GM21367 (cell line): Measurements from ENCODE around the gene MYH7.
"Not testable (repeated sequence)": the region's sequence is repeated elsewhere in the genome, so short reads cannot be mapped to it uniquely, and the experiment has no call there.

Source experiments
- ATAC-seq: cut with Tn5 transposase; IDR thresholded peaks from one replicate; pipeline ENCODE4 v1.9.1; 2021; ENCODE audit not compliant: unreplicated experiment

Gene MYH7

DNA sequence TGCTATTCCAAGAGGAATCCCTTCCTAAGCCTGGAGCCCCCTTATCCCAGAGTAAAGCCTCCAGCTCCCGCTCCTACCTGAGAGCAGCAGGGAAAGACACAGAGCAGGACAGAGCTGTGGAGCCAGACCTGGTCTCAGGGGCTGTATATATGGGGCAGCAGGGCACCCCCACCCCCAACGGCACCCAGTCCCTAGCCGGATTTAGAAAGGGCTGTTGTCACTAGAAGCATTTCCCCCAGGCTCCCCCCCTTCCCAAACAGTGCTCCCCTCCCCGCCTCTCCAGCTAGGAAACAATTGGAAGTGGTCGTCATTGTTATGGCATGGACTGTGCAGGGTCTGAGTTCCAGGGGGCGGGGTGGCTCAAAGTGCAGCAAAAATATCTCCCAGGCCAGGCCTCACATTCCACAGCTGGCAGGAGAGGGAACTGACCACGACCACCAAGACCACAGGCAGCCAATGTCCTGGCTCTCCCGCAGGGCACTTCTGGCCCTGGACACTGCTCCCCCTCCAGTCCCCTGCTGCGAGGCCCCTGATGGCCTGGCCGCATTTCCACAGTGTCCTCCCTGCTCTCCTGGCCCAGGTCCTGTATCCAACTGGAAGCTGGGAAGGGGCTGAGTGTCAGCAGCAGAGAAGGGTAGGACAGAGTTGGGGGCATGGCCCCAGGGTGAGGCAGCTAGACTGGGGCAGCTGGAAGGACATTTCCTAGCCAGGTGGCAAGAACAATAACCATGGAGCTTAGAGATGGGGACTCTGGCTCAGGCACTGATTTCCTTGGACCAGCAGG lies at the start of gene MYH7:
TSS of gene MYH7 (minus strand) at position 118 of the 784 bp plus-strand sequence. CDS start 1,928 bp downstream, outside the sequence.
- ATAC-seq = no peak

- ATAC-seq = no peak
Measured at GRCh38 chr14:23483236-23483854, 47.9 kb upstream of the MYH7 start.

DNA sequence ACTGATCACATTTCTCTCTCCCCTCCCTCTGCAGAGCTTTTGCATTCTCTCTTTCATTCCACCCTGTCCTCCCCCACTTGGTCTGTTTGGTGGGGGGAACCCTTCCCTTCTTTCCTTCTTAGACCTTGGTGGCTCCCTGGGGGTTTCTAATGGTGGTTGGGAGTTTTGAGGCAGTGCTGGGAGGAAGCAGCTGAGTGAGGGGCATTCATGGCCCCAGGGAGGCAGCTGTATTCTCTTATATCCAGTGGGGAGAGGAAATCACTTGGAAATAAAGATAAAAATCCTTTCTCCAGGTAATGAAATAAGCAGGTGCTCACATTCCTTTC lies 47.3 kb upstream of the MYH7 start:
- no peak for ATAC-seq

DNA sequence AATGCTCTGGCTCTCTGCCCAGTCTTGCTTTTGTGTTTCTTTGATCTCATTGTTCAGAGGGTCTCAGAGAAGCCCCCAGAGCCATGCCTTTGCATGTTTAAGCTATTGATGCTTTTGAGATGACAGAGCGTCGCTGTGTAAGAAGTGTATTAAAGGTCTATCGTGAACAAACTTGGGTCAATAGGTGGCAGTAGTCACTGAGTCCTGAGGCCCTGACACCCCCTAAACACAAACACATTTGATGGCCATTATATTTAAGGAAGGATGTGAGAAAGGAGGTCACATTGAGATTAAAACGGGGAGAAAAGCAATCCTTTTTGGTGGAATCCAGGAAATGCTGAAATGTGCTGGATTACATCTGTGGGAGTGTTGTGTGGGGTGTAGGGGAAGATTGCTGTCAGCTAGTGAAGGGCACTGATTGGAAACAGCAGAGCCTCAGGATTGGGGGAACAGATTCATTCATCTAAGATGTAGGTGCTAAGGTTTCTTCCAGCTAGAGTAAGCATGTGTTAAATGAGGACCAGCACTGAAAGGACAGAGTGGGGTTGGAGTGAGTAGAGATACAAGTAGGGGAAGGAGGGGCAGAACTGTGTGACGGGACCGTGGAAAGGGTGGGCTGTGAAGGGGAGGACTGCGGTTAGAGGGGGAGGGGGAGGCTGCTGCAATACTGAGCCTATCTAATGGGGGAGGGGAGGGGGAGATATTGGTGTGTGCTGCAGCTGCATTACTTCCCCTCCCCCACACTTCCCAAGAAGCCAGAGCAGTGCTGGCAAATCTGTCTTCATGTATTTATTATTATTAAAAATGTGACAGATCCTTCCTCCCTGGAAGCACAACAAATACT lies 46.7 kb upstream of the MYH7 start:
- no peak for ATAC-seq

GRCh38 chr14:23481362-23481970 lies 46.0 kb upstream of the MYH7 start:
- no peak for ATAC-seq

DNA sequence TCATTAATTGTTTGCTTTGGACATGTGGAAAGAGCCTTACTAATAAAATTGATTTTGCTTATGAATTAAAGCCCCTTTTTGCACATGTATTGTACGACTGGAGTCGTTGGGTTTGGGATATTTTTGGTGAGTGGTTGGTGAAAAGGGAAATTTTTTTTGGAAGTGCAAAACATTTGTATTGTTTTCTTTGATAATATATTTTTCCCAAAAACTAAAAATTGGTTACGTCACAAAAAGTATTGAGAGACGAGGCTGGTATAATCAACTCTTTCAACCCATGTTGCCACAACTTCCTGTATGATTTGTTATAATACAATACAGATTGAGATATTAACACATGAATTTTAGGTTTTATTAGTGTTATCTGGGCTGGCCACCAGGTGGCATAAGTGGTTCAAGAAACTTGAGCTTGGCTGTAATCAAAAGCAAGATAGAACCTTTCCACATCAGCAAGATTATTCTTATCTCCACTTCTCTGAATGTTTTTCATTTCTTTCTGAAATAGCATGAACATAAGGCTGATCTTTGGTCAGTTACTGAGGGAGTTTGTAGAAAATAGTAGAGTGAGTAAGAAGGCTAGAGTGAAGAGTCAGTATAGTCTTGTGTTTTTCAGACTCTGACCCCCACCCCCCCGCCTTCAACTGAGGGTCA lies 42.8 kb upstream of the MYH7 start:
- no peak for ATAC-seq

DNA sequence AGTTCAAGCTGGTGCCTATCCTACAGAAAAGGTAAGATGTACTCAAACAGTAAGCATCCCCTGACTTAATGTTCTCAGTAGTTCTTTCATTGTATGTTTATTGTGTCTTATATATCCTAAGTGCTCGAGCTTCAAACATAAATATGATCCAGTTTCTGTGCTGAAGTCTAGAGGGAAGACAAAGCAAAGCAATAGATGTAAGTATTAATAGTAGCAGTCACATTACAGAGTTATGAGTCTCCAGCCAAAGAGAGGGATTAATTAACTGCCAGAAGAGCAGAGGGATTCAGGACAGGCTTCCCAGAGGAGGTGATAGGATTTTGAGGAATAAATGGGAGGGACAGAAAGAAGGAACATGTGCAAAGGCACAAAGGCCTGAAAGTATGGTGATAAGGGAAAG lies 35.5 kb upstream of the MYH7 start:
- no peak for ATAC-seq

- no peak for ATAC-seq
Measured at GRCh38 chr14:23469906-23470403, 34.5 kb upstream of the MYH7 start.

- ATAC-seq = peak; percentile 91
Measured at GRCh38 chr14:23469127-23469905, 33.9 kb upstream of the MYH7 start, which contains the start of gene NGDN. Gene NGDN (plus strand): TSS chr14:23469703. CDS start chr14:23469716, 13 bp downstream.

DNA sequence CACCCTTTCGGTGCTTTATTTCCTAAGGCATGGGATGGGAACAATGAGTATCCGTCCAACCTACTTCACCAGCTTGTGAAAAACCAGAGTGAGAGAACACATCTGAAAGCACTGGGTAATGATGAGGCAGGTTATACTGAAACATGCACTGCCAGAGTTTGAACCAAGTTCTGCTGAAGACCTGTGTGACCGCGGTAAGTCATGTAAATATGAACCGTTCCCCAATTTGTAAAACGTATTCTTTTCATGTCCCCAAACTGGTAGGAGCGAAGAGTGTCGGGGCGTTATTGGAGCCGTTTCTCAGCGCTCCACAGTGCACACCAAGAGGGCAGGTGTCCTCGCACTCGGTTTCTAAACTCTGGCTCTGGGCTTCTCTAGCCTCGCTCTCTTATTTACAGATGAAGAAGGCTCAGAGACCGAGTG lies 33.3 kb upstream of the MYH7 start:
- peak; percentile 1 for ATAC-seq

GRCh38 chr14:23465261-23465660 lies 29.8 kb upstream of the MYH7 start:
- ATAC-seq = no peak

DNA sequence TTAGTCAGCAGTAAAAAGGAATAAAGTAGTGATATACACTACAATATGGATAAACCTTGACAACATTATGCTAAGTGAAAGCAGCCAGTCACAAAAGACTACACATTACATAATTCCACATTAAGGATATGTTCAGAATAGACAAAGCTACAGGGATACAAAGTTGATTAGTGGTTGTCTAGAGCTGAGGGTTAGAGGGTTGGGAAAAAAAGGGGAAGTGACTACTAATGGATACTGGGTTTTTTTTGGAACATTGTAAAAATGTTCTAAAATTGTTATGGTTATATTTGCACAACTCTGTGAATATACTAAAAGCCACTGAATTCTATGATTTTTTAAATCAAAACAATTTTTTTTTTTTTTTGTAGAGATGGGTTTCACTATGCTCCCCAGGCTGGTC lies 29.2 kb upstream of the MYH7 start:
- no peak for ATAC-seq

- ATAC-seq = no peak
Measured at GRCh38 chr14:23460960-23461359, 25.5 kb upstream of the MYH7 start.

- no peak for ATAC-seq
Measured at GRCh38 chr14:23457587-23458445, 22.4 kb upstream of the MYH7 start.

DNA sequence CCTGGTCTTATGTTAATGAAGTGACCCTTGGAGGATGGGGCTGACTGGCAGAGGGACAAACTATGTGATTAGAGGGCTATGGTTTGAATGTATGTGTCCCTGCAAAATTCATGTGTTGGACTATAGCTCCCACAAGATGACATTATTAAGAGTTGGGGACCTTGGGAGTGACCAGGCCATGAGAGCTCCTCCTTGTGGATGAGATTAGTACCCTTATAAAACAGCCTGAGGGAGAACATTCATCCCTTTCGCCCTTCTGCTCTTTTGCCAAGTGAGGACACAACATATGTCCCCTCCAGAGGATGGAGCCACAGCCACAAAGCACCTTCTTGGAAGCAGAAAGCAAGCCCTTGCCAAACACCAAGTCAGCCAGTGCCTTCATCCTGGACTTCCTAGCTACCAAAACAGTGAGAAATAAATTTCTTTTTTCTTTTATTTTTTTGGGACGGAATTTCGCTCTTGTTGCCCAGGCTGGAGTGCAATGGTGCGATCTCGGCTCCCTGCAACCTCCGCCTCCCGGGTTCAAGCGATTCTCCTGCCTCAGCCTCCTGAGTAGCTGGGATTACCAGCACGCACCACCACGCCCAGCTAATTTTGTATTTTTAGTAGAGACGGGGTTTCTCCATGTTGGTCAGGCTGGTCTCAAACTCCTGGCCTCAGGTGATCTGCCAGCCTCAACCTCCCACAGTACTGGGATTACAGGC lies 21.6 kb upstream of the MYH7 start:
- not testable (repeated sequence) for ATAC-seq

DNA sequence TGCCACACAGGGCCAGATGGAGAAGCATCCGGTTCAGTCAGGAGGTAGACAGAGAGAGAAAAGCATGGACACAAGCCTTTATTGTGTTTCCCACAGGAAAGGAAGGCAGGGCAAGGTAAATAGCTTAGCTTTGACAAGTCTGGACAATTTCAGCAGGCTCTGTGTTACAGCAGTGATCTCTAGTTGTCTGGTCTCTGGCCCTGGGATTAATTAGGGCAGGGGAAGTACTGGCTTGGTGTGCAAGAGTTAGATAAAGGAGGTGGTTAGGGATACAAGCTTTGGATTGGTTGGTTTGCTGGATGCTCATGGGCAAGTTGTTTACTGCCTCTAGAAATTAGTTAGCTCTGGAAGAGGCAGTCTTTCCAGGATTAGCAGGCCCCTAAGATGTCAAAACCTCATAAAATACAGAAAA lies 19.0 kb upstream of the MYH7 start:
- ATAC-seq = no peak

- ATAC-seq = no peak
Measured at GRCh38 chr14:23452237-23452636, 16.8 kb upstream of the MYH7 start.

GRCh38 chr14:23450379-23450778 lies 14.9 kb upstream of the MYH7 start:
- ATAC-seq = no peak
